ENCODE data around the gene MYL11. TPM values are rescaled to one million over a fixed set of nuclear protein-coding genes. Genes with fewer than 3 reads are reported as not detected.
A peak's percentile ranks its signal among the peaks of the same experiment; 100 is the strongest.

MYL11 gene
- total and polyA plus RNA-seq, 3 experiments from 2014 or later, result 1.9 to 4.6 (median 2.4) TPM

DNA sequence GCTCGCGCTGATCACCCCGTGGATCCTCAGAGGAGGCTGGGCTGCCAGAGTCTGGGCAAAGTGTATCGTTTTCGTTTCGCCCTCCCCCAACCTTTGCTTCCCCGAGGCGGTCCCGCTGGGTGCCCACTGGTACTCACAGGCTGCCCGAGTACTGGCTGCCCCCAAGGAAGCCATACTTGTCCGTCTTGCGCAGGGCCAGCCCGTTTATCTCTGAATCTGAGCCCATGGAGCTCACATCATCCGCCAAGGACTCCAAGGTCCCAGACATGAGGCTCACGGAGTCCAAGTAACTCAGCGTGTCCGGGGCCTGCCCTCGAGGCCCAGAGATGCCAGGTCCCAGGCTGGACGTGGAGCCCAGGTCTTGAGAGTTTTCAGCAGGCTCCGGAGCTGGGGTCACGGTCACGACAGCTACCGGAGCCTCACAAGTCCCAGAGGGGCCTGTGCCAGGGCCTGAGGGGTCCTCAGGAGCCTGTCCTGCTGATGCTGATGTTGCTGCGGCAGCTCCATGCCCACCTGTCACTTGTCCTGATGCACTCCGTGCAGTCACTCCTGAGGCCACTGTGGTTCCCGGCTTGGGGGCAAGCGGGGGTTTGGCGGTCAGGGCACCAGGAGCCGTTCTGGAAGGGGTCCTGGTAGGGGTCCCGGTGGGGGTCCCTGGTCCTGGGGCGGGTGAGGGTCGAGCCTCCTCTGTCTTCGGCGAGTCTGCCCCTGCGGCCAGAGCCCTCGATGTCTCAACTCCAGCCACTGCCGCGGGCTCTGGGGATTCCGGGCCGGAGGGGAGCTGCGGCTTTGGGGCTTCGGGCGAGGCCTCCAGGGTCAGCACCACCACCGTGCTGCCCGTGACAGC, 5.3 kb upstream of the MYL11 start:
- peaks cover 7% of the 10 kb centered on the region for H3K36me3 ChIP-seq (ENCODE audit: insufficient read depth, low read length)
- peaks cover 35% of the 10 kb centered on the region for H3K4me1 ChIP-seq (ENCODE audit: insufficient read depth, low read length)
- POLR2A ChIA-PET, result interaction anchor here (1.1 to 2.7 kb wide), 5 partner anchors 9 to 48 kb away, joined by 3 to 35 read pairs (median 9); partner anchors contain the start of genes CD2BP2 and SEPTIN1
- peaks cover 44 to 63% (median 59%) of the 10 kb centered on the region in 3 donors for H3K4me1 Mint-ChIP-seq
- no peaks in the 10 kb centered on the region for H3K9me3 ChIP-seq (ENCODE audit: low read length)
- peak overlapping the region; percentile 43 to 94 (median 68) for H3K27ac Mint-ChIP-seq
- peak overlapping the region; percentile 62 for H3K27ac ChIP-seq (ENCODE audit: low read depth, low read length)
- peak overlapping the region; percentile 83 to 91 (median 89) for H3K4me3 Mint-ChIP-seq
- CTCF ChIA-PET, result interaction anchor here (1.0 to 1.2 kb wide), 6 partner anchors 9 to 51 kb away, joined by 3 read pairs; partner anchors contain the start of gene ZNF771
- no peak for DNase-seq
- peaks cover 0 to 31% (median 5%) of the 10 kb centered on the region in 3 donors for H3K36me3 Mint-ChIP-seq
- no peaks in the 10 kb centered on the region for H3K9me3 Mint-ChIP-seq
- peak overlapping the region; percentile 88 for H3K4me3 ChIP-seq (ENCODE audit: low read length)
- peaks cover 0 to 2% of the 10 kb centered on the region in 2 donors for H3K27me3 Mint-ChIP-seq
- H3K27me3 ChIP-seq (ENCODE audit: insufficient read depth, low read length, poor library complexity, severe bottlenecking), result no peaks in the 10 kb centered on the region

DNA sequence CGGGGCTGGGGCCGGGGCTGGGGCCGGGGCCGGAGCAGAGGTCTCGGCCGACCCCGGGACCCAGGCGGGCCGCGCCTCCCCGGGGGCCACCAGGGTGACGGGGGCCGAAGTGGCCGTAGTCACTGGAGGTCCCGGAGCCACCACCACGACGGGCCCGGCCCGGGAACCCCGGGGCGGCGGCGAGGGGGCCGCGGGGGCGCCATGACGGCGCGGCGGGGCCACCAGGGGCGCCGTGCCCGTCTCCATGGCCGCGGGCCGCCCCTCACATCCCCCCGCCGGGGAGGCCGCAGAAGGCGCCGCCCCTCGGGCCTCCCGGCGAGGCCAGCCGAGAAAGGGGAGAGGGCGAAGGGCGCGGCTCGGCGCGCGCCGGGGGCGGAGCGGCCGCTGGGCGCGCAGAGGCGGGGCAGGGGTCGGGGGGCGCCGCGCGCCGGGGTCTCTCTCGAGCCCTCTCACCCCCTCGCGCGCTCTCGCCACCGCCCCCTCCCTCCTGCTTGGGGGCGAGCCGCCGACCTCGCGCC, 4.6 kb upstream of the MYL11 start:
- no peaks in the 10 kb centered on the region for H3K9me3 ChIP-seq (ENCODE audit: low read length)
- peaks cover 0 to 25% (median 5%) of the 10 kb centered on the region in 3 donors for H3K36me3 Mint-ChIP-seq
- ChIA-PET POLR2A (interaction anchor here (1.3 to 2.7 kb wide), 7 partner anchors 8 to 281 kb away, joined by 4 to 35 read pairs (median 8); partner anchors contain the start of genes PRR14 and SEPTIN1), CTCF (interaction anchor here (0.8 to 2.4 kb wide), 4 partner anchors 8 to 80 kb away, joined by 3 to 20 read pairs (median 4); partner anchors contain the start of gene ZNF771)
- no peaks in the 10 kb centered on the region for H3K27me3 ChIP-seq (ENCODE audit: insufficient read depth, low read length, poor library complexity, severe bottlenecking)
- H3K27ac ChIP-seq (ENCODE audit: low read depth, low read length), result peak overlapping the region; percentile 62
- peak overlapping the region; percentile 88 for H3K4me3 ChIP-seq (ENCODE audit: low read length)
- peaks cover 0 to 2% of the 10 kb centered on the region in 2 donors for H3K27me3 Mint-ChIP-seq
- H3K9me3 Mint-ChIP-seq, result no peaks in the 10 kb centered on the region
- peak overlapping the region in 3 of 8 donors; percentile 67 to 96 (median 81) for H3K27ac Mint-ChIP-seq
- DNase-seq, result no peak
- peaks cover 35% of the 10 kb centered on the region for H3K4me1 ChIP-seq (ENCODE audit: insufficient read depth, low read length)
- H3K36me3 ChIP-seq (ENCODE audit: insufficient read depth, low read length), result peaks cover 7% of the 10 kb centered on the region
- peak overlapping the region; percentile 82 to 88 (median 83) for H3K4me3 Mint-ChIP-seq
- H3K4me1 Mint-ChIP-seq, result peaks cover 44 to 59% (median 54%) of the 10 kb centered on the region in 3 donors

DNA sequence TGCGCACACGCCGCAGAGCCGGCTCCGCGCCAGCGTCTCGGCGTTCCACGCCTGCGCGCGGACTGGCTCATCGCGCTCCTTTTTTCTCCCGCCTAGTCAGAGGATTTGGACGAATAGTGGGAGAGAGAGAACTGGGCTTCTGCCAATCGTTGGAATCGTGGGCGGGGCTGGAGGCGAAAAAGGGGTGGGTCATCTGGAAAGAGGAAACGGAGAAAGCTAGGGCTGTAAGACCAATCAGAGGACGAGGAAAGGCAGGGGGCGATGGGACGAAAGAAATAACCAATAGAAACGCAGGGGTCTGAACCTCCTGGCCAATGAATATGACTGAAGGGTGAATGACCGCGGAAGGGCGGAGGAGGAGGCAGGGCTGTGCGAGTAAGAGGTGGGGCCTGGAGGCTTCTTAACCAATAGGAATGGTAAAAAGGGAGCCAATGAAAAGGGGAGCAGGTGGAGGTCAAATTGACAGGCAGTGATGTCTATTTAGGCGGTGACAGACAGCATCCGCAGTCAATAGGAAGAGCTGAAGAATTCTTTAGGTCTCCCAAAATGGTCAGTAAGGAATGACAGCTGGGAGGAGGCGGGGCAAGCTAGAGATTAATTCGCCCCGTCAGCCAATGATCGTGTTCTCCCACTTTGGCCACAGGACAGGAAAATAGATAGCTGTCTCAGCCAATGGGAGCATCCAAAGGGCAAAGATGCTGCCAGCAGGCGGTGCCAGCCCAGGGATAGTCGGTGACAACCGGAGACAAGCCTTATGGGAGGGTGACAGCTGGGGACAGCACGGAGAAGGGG, 4.0 kb upstream of the MYL11 start, which contains the start of gene TBC1D10B:
TSS of gene TBC1D10B (minus strand) at position 39 of the 792 bp plus-strand sequence. CDS start 311 bp downstream, outside the sequence.
- peak; percentile 96 to 100 (median 100) for DNase-seq
- Mint-ChIP-seq H3K27me3 (peaks cover 0 to 2% of the 10 kb centered on the region in 2 donors), H3K4me1 (peaks cover 43 to 56% (median 47%) of the 10 kb centered on the region in 3 donors), H3K36me3 (peaks cover 0 to 18% (median 2%) of the 10 kb centered on the region in 3 donors), H3K4me3 (peak within 1 kb of the TSS; percentile 83 to 91 (median 89)), H3K27ac (peak within 1 kb of the TSS; percentile 67 to 97 (median 94)), H3K9me3 (no peaks in the 10 kb centered on the region)
- ChIA-PET POLR2A (interaction anchor here (0.5 to 2.7 kb wide), 16 partner anchors 11 to 305 kb away, joined by 3 to 35 read pairs (median 6); partner anchors contain the start of genes ALDOA, CORO1A, PRR14 and SEPTIN1), CTCF (interaction anchor here (0.8 to 2.4 kb wide), 12 partner anchors 8 to 279 kb away, joined by 3 to 24 read pairs (median 6); partner anchors contain the start of genes SEPTIN1, TBX6, ZNF747 and ZNF771)
- peaks cover 36% of the 10 kb centered on the region for H3K4me1 ChIP-seq (ENCODE audit: insufficient read depth, low read length)
- H3K9me3 ChIP-seq (ENCODE audit: low read length), result no peaks in the 10 kb centered on the region
- peaks cover 2% of the 10 kb centered on the region for H3K36me3 ChIP-seq (ENCODE audit: insufficient read depth, low read length)
- H3K27ac ChIP-seq (ENCODE audit: low read depth, low read length), result peak within 1 kb of the TSS; percentile 74
- peak within 1 kb of the TSS; percentile 88 for H3K4me3 ChIP-seq (ENCODE audit: low read length)
- no peaks in the 10 kb centered on the region for H3K27me3 ChIP-seq (ENCODE audit: insufficient read depth, low read length, poor library complexity, severe bottlenecking)

DNA sequence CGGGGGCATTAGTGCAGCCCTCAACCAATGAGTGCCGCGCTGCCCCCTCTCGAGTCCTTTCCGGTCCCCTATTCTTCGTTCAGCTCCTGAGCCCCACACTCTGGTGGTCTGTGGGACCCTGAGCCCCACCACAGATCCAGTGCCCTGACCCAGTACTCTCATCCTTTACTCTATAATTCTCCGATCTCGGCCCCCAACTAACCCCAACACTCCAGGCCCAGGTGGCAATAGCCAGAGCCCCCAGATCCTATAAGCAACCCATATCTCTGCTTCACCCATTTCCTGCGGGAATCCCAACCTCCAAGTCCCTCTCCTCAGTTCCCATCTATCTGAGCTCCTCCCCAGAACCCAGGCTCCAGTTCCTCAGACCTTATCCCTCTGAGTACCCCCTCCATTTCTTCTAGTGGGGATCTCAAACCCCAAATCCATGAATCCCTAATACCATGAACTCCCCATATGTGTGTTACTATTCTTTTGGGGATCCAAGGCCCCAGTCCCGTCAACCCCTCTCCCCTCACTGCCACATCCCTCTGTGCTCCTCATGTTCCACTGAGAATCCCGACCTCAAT, 3.3 kb upstream of the MYL11 start:
- Mint-ChIP-seq H3K27me3 (peaks cover 0 to 2% of the 10 kb centered on the region in 2 donors), H3K27ac (peak overlapping the region; percentile 67 to 98 (median 96)), H3K4me1 (peaks cover 42 to 52% (median 43%) of the 10 kb centered on the region in 3 donors), H3K4me3 (peak overlapping the region; percentile 76 to 88 (median 83)), H3K9me3 (no peaks in the 10 kb centered on the region), H3K36me3 (peaks cover 0 to 15% (median 2%) of the 10 kb centered on the region in 3 donors)
- H3K27ac ChIP-seq (ENCODE audit: low read depth, low read length), result peak overlapping the region; percentile 74
- no peak for DNase-seq
- H3K36me3 ChIP-seq (ENCODE audit: insufficient read depth, low read length), result no peaks in the 10 kb centered on the region
- no peaks in the 10 kb centered on the region for H3K9me3 ChIP-seq (ENCODE audit: low read length)
- no peaks in the 10 kb centered on the region for H3K27me3 ChIP-seq (ENCODE audit: insufficient read depth, low read length, poor library complexity, severe bottlenecking)
- peaks cover 42% of the 10 kb centered on the region for H3K4me1 ChIP-seq (ENCODE audit: insufficient read depth, low read length)
- ChIA-PET POLR2A (interaction anchor here (0.5 to 2.7 kb wide), 15 partner anchors 10 to 306 kb away, joined by 3 to 35 read pairs (median 6); partner anchors contain the start of genes ALDOA, CORO1A, PRR14 and SEPTIN1), CTCF (interaction anchor here (0.8 to 2.4 kb wide), 12 partner anchors 9 to 280 kb away, joined by 3 to 24 read pairs (median 6); partner anchors contain the start of genes SEPTIN1, TBX6, ZNF747 and ZNF771)
- H3K4me3 ChIP-seq (ENCODE audit: low read length), result peak overlapping the region; percentile 69

DNA sequence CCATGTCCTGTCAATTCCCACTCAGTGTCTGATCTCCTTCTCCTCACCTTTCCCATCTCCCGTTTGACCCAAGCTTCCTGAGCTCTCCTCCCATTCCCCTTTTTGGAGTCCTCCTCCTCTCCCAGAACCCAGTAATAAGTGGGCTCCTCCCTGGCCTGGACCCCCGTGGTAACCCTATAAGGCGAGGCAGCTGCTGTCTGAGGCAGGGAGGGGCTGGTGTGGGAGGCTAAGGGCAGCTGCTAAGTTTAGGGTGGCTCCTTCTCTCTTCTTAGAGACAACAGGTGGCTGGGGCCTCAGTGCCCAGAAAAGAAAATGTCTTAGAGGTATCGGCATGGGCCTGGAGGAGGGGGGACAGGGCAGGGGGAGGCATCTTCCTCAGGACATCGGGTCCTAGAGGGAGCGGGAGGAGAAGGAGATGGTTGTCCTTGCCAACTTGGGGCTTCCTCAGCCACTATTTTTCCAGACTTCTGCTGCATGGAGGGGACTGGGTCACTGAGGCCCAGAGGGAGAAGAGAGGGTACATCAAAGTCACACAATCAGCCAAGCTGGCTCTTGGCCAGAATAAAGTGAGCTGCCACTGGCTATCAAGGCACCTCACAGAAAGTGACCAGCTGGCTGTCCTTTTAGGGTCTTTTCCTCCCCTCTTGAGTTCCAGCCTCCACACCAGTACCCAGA, 2.4 kb upstream of the MYL11 start:
- no peak overlapping the region for H3K4me3 ChIP-seq (ENCODE audit: low read length)
- H3K36me3 Mint-ChIP-seq, result peaks cover 0 to 8% (median 0%) of the 10 kb centered on the region in 3 donors
- H3K27me3 Mint-ChIP-seq, result peaks cover 0 to 2% of the 10 kb centered on the region in 2 donors
- H3K4me1 Mint-ChIP-seq, result peaks cover 37 to 46% (median 39%) of the 10 kb centered on the region in 3 donors
- ChIA-PET CTCF (interaction anchor here (1.5 to 2.4 kb wide), 7 partner anchors 9 to 46 kb away, joined by 6 to 24 read pairs (median 7); partner anchors contain the start of genes SEPTIN1 and ZNF771), POLR2A (interaction anchor here (2.1 to 2.7 kb wide), 3 partner anchors 10 to 307 kb away, joined by 14 to 35 read pairs (median 17); partner anchors contain the start of genes ALDOA and SEPTIN1)
- H3K4me1 ChIP-seq (ENCODE audit: insufficient read depth, low read length), result peaks cover 47% of the 10 kb centered on the region
- H3K9me3 Mint-ChIP-seq, result no peaks in the 10 kb centered on the region
- peak overlapping the region; percentile 74 for H3K27ac ChIP-seq (ENCODE audit: low read depth, low read length)
- no peaks in the 10 kb centered on the region for H3K27me3 ChIP-seq (ENCODE audit: insufficient read depth, low read length, poor library complexity, severe bottlenecking)
- H3K27ac Mint-ChIP-seq, result peak overlapping the region; percentile 67 to 98 (median 96)
- no peak for DNase-seq
- no peaks in the 10 kb centered on the region for H3K36me3 ChIP-seq (ENCODE audit: insufficient read depth, low read length)
- H3K9me3 ChIP-seq (ENCODE audit: low read length), result no peaks in the 10 kb centered on the region
- H3K4me3 Mint-ChIP-seq, result peak overlapping the region; percentile 56 to 88 (median 82)

DNA sequence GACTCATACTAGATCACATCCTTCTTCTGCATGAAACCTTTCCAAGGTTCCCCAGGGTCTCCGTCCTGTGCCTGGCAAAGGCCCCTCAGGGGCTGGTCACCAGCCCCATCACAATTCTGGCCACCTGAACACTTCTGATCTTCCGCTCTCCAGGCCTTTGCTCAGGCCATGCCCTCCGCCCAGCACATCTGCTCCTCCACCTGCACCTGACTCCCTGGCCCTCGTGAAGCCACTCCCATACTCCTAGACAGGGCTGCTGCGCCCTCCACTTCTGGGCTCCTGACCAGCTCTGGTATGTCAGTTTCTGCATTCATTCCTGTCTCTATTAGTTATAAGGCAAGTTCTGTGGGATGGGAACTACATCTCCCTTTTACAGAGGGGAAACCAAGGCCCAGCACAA, 1.9 kb upstream of the MYL11 start:
- Mint-ChIP-seq H3K4me1 (peaks cover 37 to 46% (median 39%) of the 10 kb centered on the region in 3 donors), H3K9me3 (no peaks in the 10 kb centered on the region), H3K36me3 (peaks cover 0 to 9% (median 0%) of the 10 kb centered on the region in 3 donors), H3K27ac (peak overlapping the region; percentile 26 to 96 (median 76)), H3K27me3 (peaks cover 0 to 2% of the 10 kb centered on the region in 2 donors), H3K4me3 (peak overlapping the region in 3 of 7 donors; percentile 28 to 45 (median 32))
- ChIA-PET POLR2A (no interaction called here), CTCF (interaction anchor here (1.9 kb wide), 1 partner anchor 35 kb away, joined by 6 read pairs; the partner anchor contains the start of gene ZNF771)
- no peaks in the 10 kb centered on the region for H3K36me3 ChIP-seq (ENCODE audit: insufficient read depth, low read length)
- H3K27ac ChIP-seq (ENCODE audit: low read depth, low read length), result no peak overlapping the region
- no peak for DNase-seq
- H3K9me3 ChIP-seq (ENCODE audit: low read length), result no peaks in the 10 kb centered on the region
- H3K4me1 ChIP-seq (ENCODE audit: insufficient read depth, low read length), result peaks cover 47% of the 10 kb centered on the region
- H3K27me3 ChIP-seq (ENCODE audit: insufficient read depth, low read length, poor library complexity, severe bottlenecking), result no peaks in the 10 kb centered on the region
- no peak overlapping the region for H3K4me3 ChIP-seq (ENCODE audit: low read length)

Data from CD8-positive, alpha-beta memory T cell (primary cell).